Fibroblast of lung (primary cell): ENCODE data around the gene FBLN2.

ENCODE experiments used
- EZH2 ChIP-seq: IDR thresholded peaks from 2 replicates; pipeline ENCODE4 v1.5.1; 2012; ENCODE audit warnings: low read length, control low read depth, mild to moderate bottlenecking; ENCODE audit errors: missing control alignments
- TF ChIP-seq, protein P1 (sequence below), 2 donors: IDR thresholded peaks in 1 of 2; conservative IDR thresholded peaks in 1 of 2; 1 replicate in 1 of 2; 2 replicates in 1 of 2; pipeline ENCODE4 v1.5.1; 2011 to 2012; ENCODE audit warnings: low read length in 2 of 2, control low read depth in 1 of 2, inconsistent platforms in 1 of 2, low read depth in 1 of 2, mild to moderate bottlenecking in 1 of 2

DNA sequence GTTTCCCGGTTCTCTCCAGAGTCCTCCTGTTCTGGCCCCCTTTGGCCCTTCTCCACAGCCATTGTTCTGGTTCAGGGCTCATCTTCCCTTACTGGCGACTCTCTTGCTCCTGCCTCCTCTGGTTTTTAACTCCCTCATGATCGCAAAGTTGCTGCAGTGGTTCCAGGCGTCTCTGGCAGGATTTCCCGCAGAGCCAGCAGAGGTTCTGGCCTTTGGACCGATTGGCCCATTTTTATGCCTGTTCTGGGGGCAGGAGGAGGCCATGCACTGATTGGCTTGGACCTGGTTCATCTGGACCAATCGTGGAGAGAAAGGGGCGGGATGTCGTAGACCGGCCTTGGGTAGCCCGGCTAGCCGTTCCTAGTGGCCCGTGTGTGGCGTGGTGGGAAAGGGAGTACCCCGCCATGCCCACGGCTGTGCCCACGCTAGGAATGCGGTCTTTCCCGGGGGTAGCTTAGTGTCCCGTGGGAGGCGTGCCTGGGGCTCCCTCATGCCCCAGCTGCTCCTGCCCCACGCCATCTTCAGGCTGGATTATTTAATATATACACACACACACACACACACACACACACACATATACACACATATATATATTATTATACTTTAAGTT, 113.4 kb downstream of the FBLN2 start:
- TF ChIP-seq, protein P1, sequence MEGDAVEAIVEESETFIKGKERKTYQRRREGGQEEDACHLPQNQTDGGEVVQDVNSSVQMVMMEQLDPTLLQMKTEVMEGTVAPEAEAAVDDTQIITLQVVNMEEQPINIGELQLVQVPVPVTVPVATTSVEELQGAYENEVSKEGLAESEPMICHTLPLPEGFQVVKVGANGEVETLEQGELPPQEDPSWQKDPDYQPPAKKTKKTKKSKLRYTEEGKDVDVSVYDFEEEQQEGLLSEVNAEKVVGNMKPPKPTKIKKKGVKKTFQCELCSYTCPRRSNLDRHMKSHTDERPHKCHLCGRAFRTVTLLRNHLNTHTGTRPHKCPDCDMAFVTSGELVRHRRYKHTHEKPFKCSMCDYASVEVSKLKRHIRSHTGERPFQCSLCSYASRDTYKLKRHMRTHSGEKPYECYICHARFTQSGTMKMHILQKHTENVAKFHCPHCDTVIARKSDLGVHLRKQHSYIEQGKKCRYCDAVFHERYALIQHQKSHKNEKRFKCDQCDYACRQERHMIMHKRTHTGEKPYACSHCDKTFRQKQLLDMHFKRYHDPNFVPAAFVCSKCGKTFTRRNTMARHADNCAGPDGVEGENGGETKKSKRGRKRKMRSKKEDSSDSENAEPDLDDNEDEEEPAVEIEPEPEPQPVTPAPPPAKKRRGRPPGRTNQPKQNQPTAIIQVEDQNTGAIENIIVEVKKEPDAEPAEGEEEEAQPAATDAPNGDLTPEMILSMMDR (conservative IDR thresholded peaks at IDR 0.05 in 1 of 2, IDR thresholded peaks at IDR 0.05 in 1 of 2; ENCODE audit: low read depth in 1 of 2, low read length in 2 of 2): no peak
- no peak for TF ChIP-seq EZH2
